DMS 273 (cell line): Measurements from ENCODE around the gene METTL3.

Experiments
- DNase-seq: peaks from one replicate; lab custom pipeline; 2025; ENCODE audit not compliant: unreplicated experiment; lab: John Stamatoyannopoulos, UW

Gene METTL3

DNA sequence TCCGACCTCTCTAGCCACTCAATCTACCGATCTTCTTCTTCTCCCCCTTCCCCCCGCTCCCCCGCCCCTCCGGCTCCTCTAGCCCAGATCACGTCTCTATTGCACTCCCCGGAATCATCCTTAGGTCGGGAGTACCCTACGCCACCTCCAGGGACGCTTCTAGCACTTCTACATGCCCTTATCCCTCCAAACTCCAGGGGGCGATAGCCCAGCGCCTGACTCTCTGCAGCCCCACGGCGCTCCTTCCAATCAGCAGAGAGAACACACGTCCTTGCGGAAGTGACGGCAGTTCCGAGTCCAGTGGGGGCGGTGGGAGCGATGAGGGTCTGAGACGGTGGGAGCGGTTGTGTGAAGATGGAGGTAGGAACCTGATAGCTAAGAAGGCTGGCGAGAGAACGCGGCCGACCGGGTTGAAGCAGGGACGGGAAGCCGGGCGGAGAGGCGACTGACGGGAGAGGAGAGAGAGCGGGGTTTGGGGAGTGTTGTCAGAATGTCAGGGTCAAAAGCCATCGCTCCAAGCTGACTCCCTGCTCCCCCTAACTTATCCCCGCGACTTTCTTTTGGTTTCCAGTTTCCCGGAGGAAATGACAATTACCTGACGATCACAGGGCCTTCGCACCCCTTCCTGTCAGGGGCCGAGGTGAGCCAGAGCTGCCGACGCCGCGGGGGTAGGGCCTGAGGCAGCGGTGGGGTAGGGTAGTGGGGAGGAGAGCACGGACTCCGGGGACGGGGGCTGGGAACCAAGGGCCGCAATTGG is 34.0 kb downstream of the METTL3 start, which contains the start of the genes RAB2B and TOX4:
Gene RAB2B, minus strand, starts transcription at position 35 of the 757 bp plus-strand sequence. CDS start 87 bp downstream, outside the sequence.
Gene TOX4, plus strand, starts transcription at position 271 of the 757 bp plus-strand sequence. Its CDS starts 84 bp downstream, at position 355.
- peak; percentile 99 for DNase-seq

DNA sequence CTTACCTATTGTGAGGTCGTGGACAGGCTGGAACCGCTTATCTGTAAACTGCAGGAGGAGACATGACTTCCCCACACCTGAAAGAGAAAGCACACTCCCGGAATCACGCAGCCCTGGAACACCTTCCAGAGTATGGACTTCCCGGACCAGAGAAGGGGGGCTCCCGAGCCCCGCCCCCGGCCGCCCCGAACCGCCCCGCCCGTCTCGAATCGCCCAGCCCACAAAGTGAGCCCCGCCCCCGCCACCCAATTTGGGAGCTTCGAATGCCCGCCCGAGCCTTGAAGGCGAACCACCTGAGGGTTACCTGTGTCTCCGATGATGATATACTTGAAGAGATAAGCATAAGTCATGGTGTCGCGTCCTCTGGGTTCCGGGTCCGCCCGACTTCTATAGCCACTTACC is 34.6 kb downstream of the METTL3 start:
- DNase-seq: peak; percentile 92

DNA sequence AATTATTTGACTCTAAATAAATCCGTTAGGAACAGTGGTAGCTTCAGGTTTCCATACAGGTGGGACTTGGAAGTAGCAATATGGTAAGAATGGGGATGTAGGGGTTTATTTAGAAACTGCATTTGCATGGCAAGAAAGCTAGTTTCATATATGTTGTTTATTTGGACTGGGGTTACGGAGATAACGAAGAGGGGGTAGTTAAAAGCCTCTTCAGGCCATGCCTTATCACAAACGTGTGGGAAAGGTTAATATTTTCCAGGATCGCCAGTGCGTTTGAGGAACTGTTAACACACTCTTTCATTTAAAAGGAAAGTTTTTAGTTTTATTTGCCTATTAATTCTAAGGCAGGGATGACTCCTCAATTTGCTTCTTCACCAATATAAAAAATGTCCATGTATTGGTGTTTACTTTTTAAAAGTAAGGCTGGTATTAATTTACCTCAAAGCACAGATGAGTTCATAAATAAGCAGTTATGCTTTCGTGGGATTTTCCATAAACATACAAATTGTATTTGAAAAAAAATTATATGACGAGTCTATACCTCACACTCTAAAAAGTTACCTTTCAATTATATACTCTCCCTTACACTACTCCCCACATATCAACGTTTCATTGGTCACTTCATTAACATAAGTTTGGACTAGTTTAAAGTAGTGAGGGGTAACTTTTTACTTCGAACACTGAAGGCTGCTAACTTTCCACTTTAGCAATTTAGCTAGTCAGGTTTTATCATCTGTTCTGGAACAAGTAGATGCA is 35.2 kb downstream of the METTL3 start:
- no peak for DNase-seq

DNA sequence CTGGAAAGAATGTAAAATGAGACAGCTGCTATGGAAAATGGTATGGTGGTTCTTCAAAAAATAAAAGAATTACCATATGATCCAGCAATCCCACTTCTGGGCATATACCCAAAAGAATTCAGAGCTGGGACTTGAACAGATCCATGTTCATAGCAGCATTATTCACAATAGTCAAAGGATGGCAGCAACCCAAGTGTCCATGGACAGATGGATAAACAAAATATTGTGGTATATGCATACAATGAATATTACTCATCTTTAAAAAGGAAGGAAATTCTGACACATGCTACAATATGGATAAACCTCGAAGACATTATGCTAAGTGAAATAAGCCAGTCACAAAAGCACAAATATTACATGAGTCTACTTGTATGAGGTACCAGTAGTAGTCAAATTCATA is 43.5 kb downstream of the METTL3 start:
- DNase-seq: no peak

DNA sequence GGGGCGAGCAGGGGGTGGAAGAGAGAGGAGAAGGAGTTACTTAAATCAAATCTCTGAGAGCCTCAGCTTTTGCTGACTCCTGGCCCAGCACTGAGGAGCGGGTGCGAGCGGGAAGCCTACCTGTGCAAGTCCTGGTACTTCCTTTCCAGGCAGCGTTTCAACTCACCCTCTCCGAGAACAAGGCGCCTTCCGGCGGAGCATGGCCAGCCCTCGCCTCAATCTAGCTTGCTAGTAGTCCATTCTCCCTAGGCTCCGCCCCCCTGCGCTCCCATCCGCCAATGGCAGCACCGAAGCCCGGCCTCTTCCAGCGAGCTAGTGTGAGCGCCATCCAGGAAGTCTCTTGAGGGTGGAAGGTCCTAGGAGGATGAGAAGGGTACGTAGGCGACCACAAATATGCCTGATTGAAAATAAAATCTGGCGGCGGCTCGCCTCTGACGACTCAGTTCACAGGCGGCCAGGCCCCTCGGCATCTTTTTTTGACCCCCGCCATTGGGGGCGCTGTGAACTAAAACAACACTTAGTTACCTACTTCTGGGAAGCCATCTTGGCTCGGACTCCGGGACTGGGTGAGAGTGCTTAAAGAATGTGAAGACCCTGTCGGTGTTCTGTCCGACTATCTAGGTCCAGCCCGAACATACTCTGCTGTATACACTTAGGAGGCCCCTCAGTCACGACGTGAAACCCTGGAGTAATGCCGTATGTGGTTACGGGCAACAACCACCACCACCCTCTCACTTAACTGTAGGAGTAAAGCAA is 55.0 kb downstream of the METTL3 start, which contains the start of gene CHD8:
Gene CHD8, minus strand, starts transcription at position 212 of the 756 bp plus-strand sequence. CDS start 24,480 bp downstream, outside the sequence.
- DNase-seq: peak; percentile 100

DNA sequence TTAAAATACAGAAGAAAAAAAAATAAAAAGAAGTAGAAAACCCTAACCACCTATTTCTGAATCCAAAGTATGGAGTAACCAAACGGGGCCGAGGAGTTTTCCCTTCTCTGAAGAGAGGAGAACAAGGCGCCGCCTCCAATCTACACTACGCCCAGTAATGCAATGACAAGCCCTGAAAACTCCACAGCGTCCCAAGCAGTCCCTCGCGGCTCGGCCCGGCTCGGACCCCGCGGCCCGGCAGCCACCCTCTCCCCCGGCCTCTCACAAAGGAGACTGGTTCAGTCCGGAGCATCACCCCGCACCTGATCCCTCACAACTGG is 55.6 kb downstream of the METTL3 start:
- peak; percentile 75 for DNase-seq

DNA sequence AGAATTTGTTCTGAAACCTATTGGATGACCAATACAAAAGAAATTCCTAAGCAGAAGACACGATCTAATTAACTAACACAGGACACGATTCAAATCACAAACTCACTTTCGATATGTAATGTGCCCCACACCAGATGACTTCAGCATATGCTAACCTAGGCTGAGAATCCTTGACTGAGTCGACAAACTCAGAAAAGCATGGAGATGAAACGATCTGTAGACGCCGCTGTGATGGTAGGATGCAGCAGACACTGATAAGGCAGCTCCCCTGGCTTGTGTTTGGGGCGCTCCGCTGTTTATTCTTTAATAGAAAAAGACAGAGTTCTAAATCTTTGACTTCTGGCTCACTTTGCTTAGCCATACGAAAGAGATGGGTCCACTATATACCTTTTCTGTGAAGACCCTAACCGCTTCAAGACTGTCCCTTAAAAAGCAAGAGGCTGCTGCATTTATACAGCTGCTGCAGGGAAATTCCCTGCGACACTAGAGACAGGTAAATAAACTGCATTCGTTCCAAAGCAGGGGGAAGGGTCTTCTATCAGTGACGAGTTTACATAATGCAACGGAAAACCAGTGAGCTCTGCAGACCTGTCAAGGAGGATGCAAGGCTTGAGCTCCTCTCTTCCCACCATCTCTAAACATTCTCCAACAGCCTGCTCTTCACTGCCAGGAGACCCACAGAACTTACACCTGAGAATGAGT is 56.1 kb downstream of the METTL3 start:
- peak; percentile 51 for DNase-seq

DNA sequence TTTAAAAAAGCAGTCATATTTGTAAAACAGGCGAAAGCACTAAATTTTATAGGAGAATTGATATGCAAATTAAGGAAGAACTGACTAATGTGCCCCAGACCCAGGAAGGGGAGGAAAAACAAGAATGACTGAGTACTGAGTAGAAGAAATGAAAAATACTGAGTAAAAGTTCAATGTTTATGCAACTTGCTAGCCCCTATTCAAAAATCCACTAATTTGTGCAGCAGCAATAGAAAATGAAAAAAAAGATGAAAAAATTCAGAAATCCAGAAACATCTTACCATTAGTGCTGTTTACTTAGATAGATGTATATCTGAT is 61.3 kb downstream of the METTL3 start:
- DNase-seq: no peak
